Measurements from ENCODE around the gene ERFE.

Gene ERFE

GRCh38 chr2:238216651-238217184 lies 57.9 kb downstream of the ERFE start:
- DNase-seq (ENCODE audit: low spot score) = no peak
